Measurements from ENCODE around the gene GBF1. TPM values are rescaled to one million over a fixed set of nuclear protein-coding genes. Genes with fewer than 3 reads are reported as not detected.

The GBF1 gene
- total RNA-seq, 2 donors from 2014 or later: 53.1 to 59.1 TPM

- TF ChIP-seq POLR2AphosphoS5 (IDR thresholded peaks at IDR 0.05) (no peak), CTCF (IDR thresholded peaks at IDR 0.05) (no peak), POLR2A (IDR thresholded peaks at IDR 0.05) (no peak)
- 27% methylated on average over 2 of the region's 2 CpGs for WGBS
Observed at GRCh38 chr10:102342458-102342857, 97.1 kb downstream of the GBF1 start.

GRCh38 chr10:102342958-102343357 lies 97.6 kb downstream of the GBF1 start:
- TF ChIP-seq POLR2AphosphoS5 (IDR thresholded peaks at IDR 0.05): no peak
- no peak for TF ChIP-seq CTCF (IDR thresholded peaks at IDR 0.05)
- TF ChIP-seq POLR2A (IDR thresholded peaks at IDR 0.05): no peak
- no peaks in the 10 kb centered on the region for H3K9me3 ChIP-seq
- intact Hi-C loops (cut with DNase I): no loop called here
- no peaks in the 10 kb centered on the region for H3K27me3 ChIP-seq (replicated peaks; ENCODE audit: insufficient read depth)
- H3K27ac ChIP-seq: no peak overlapping the region
- DNase-seq (ENCODE audit: low spot score): no peak
- no peaks in the 10 kb centered on the region for H3K36me3 ChIP-seq
- 93% methylated on average over 3 of the region's 3 CpGs for WGBS
- no peak overlapping the region for H3K4me3 ChIP-seq
- H3K4me1 ChIP-seq (replicated peaks): no peaks in the 10 kb centered on the region

More at GRCh38 chr10:102342458-102342857, 97.1 kb downstream of the GBF1 start:
- no peak overlapping the region for H3K4me3 ChIP-seq
- intact Hi-C loops (cut with DNase I): no loop called here
- H3K27me3 ChIP-seq (replicated peaks; ENCODE audit: insufficient read depth): no peaks in the 10 kb centered on the region
- no peaks in the 10 kb centered on the region for H3K9me3 ChIP-seq
- DNase-seq (ENCODE audit: low spot score): no peak
- H3K36me3 ChIP-seq: no peaks in the 10 kb centered on the region
- no peaks in the 10 kb centered on the region for H3K4me1 ChIP-seq (replicated peaks)
- no peak overlapping the region for H3K27ac ChIP-seq

- intact Hi-C loops (cut with DNase I): no loop called here
- DNase-seq (ENCODE audit: low spot score): no peak
- H3K27ac ChIP-seq: no peak overlapping the region
- WGBS: 93% methylated on average over 3 of the region's 3 CpGs
- no peaks in the 10 kb centered on the region for H3K4me1 ChIP-seq (replicated peaks)
- H3K4me3 ChIP-seq: no peak overlapping the region
- H3K36me3 ChIP-seq: no peaks in the 10 kb centered on the region
- no peak for TF ChIP-seq POLR2A (IDR thresholded peaks at IDR 0.05)
- no peak for TF ChIP-seq CTCF (IDR thresholded peaks at IDR 0.05)
- TF ChIP-seq POLR2AphosphoS5 (IDR thresholded peaks at IDR 0.05): no peak
- no peaks in the 10 kb centered on the region for H3K27me3 ChIP-seq (replicated peaks; ENCODE audit: insufficient read depth)
- no peaks in the 10 kb centered on the region for H3K9me3 ChIP-seq
Observed at GRCh38 chr10:102344067-102344466, 98.7 kb downstream of the GBF1 start.

- Histone ChIP-seq H3K4me3 (no peak overlapping the region), H3K27ac (no peak overlapping the region), H3K36me3 (no peaks in the 10 kb centered on the region), H3K27me3 (replicated peaks; ENCODE audit: insufficient read depth) (no peaks in the 10 kb centered on the region), H3K9me3 (no peaks in the 10 kb centered on the region), H3K4me1 (replicated peaks) (no peaks in the 10 kb centered on the region)
- intact Hi-C loops (cut with DNase I): no loop called here
- TF ChIP-seq POLR2A (IDR thresholded peaks at IDR 0.05) (no peak), CTCF (IDR thresholded peaks at IDR 0.05) (peak in 3 of 4 experiments; percentile 48 to 62 (median 55))
- WGBS: 55% methylated on average over 2 of the region's 2 CpGs
- DNase-seq (ENCODE audit: low spot score): peak; percentile 27
Observed at GRCh38 chr10:102347236-102347828, 102.0 kb downstream of the GBF1 start.

- intact Hi-C loops (cut with DNase I): loop anchor here (2.0 to 5.0 kb wide), 2 partner anchors 121 to 185 kb away; no protein-coding TSS in a partner anchor
- Histone ChIP-seq H3K27ac (no peak overlapping the region), H3K4me3 (no peak overlapping the region), H3K27me3 (replicated peaks; ENCODE audit: insufficient read depth) (no peaks in the 10 kb centered on the region), H3K36me3 (no peaks in the 10 kb centered on the region), H3K9me3 (no peaks in the 10 kb centered on the region), H3K4me1 (replicated peaks) (no peaks in the 10 kb centered on the region)
- TF ChIP-seq POLR2AphosphoS5 (IDR thresholded peaks at IDR 0.05) (no peak), POLR2A (IDR thresholded peaks at IDR 0.05) (no peak), CTCF (IDR thresholded peaks at IDR 0.05) (peak; percentile 82 to 85 (median 83))
- 61% methylated on average over 7 of the region's 7 CpGs for WGBS
- peak; percentile 35 for DNase-seq (ENCODE audit: low spot score)
Observed at GRCh38 chr10:102352066-102352715, 106.9 kb downstream of the GBF1 start.
